Stimulated activated CD4-positive, alpha-beta T cell treated with anti-CD3 and anti-CD28 coated beads, TNF-alpha, amount 100 ng/mL, for 1 hour (primary cell): ENCODE results near the gene G6PC2.

Experiments
- DNase-seq, 3 donors: peaks; one replicate each; pipeline ENCODE4 v3.0.0-alpha.2; 2020; ENCODE audit warnings: low read depth in 3 of 3, low spot score in 1 of 3

The G6PC2 gene

GRCh38 chr2:168945508-168945907, 44.4 kb downstream of the G6PC2 start:
- no peak for DNase-seq

GRCh38 chr2:168948621-168949212, 47.6 kb downstream of the G6PC2 start:
- DNase-seq = no peak

GRCh38 chr2:168949324-168949723, 48.2 kb downstream of the G6PC2 start:
- DNase-seq = no peak

DNA sequence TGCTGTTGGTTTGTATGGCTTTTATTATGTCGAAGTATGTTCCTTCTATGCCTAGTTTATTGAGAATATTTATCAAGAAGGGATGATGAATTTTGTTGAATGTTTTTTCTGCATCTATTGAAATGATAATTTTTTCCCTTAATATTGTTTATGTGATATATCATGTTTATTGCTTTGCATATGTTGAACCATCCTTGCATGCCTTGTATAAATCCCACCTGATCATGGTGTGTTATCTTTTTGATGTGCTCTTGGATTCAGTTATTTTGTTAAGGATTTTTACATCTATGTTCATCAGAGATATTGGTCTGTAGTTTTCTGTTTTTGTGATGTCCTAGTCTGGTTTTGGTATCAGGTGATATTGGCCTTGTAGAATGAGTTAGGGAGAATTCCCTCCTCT, 50.8 kb downstream of the G6PC2 start:
- DNase-seq = no peak

DNA sequence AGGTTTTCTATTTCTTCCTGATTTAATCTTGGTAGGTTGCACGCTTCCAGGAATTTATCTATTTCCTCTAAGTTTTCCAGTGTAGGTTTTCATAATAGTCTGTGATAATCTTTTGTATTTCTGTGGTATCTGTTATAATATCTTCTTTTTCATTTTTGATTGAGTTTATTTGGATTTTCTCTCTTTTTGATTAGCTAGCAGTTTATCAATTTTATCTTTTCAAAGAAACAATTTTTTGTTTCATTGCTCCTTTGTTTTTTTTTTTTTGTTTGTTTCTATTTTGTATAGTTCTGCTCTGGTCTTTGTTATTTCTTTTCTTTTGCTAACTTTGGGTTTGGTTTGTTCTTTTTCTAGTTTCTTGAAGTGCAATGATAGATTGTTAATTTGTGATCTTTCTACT, 51.3 kb downstream of the G6PC2 start:
- no peak for DNase-seq

DNA sequence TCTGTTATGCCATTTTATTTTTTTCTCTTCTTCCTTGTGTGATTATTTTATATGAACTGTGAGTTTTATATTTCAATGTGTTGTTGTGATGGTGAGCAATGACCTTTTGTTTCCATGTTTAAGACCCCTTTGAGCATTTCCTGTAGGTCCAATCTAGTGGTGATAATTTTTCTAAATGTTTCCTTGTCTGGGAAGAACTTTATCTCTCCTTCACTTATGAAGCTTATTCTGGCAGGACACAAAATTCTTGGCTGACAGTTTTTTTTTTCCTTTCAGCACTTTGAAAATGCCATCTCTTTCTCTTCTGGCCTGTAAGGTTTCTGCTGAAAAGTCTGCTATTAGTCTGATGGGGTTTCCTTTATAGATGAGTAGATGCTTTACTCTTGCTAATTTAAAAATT, 53.2 kb downstream of the G6PC2 start:
- DNase-seq = no peak

GRCh38 chr2:168955321-168955720, 54.2 kb downstream of the G6PC2 start:
- DNase-seq = no peak

DNA sequence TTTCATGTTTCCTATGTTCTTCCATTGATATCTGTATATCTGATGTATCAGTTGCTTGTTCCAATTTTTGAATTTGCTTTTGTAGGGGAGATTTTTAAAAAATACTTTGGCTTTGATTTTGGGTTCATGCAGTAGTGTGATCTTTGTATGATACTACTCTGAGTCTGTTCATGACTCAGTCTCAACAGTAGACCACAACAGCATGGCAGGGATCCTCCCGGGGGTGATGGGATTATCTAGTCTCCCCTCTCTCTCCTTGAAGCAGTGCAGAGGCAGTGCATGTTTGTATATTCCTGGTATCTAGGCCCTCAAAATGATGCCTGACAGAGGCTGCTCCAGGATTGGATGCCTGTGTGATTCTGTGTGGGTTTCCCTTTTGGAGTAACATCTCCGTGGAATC, 55.3 kb downstream of the G6PC2 start:
- DNase-seq = no peak
